SK-N-SH (cell line): ENCODE data around the gene GIN1.

Source experiments
- POLR2AphosphoS5 ChIP-seq: IDR thresholded peaks from 2 replicates; pipeline ENCODE4 v1.6.1; 2012; ENCODE audit warnings: low read depth, low read length
- RAD21 ChIP-seq: IDR thresholded peaks from 2 replicates; pipeline ENCODE4 v1.6.1; 2012; ENCODE audit warnings: mild to moderate bottlenecking, low read length
- USF2 ChIP-seq: fragments of 150-350 bp; IDR thresholded peaks from 2 replicates; pipeline ENCODE4 v1.6.1; 2017; ENCODE audit warnings: antibody characterized with exemption, low read length, low read depth, borderline replicate concordance
- TF ChIP-seq, protein P1 (sequence below): fragments of 200-600 bp; sonication (generic); IDR thresholded peaks from 2 replicates; pipeline ENCODE4 v1.6.1; 2017; ENCODE audit warnings: antibody characterized with exemption, mild to moderate bottlenecking, moderate library complexity

DNA sequence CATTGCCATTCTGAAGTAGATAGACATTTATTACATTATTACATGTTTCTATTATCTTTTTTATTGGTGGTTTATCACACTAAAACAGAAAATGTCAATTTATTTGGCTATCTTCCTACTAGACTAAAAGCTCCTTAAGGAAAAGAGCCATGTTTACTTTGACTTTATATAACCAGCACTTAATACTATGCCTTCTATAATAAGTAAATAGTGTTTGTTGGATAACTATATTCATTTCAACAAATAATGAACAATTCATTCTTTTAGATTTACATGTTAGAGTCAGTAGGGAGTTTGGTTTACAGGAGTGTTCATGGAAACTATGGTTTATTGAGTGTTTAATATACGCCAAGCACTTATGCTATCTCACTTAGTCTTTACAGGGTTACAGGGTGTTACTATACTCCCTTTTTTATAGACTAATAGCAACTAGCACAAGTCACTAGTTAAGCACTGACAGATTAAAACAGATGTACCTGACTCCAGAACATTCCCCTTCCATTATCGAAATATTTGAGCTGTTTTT is 7.4 kb upstream of the GIN1 start:
- no peak for TF ChIP-seq USF2
- TF ChIP-seq, protein P1, sequence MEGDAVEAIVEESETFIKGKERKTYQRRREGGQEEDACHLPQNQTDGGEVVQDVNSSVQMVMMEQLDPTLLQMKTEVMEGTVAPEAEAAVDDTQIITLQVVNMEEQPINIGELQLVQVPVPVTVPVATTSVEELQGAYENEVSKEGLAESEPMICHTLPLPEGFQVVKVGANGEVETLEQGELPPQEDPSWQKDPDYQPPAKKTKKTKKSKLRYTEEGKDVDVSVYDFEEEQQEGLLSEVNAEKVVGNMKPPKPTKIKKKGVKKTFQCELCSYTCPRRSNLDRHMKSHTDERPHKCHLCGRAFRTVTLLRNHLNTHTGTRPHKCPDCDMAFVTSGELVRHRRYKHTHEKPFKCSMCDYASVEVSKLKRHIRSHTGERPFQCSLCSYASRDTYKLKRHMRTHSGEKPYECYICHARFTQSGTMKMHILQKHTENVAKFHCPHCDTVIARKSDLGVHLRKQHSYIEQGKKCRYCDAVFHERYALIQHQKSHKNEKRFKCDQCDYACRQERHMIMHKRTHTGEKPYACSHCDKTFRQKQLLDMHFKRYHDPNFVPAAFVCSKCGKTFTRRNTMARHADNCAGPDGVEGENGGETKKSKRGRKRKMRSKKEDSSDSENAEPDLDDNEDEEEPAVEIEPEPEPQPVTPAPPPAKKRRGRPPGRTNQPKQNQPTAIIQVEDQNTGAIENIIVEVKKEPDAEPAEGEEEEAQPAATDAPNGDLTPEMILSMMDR = no peak
- no peak for TF ChIP-seq RAD21
- TF ChIP-seq POLR2AphosphoS5 = no peak
